K562 (cell line): ENCODE results near the gene CTF1. TPM values are rescaled to one million over a fixed set of nuclear protein-coding genes. Genes with fewer than 3 reads are reported as not detected.

Experiments
- ATAC-seq: fragments of 200-7000 bp; cut with Tn5 transposase; 3 replicates; pipeline ENCODE4 v1.9.1; 2020; ENCODE audit warnings: moderate library complexity
- BruUV-seq: library from RNA; stranded (reverse); fragments of 400-500 nt; replicated peaks from 2 replicates; lab custom pipeline; 2021; lab: Mats Ljungman, UMichigan
- CTCF ChIA-PET: fragments of 300-600 bp; formaldehyde crosslinking; extraction: SDS; loops from one replicate; lab custom pipeline; 2021; ENCODE audit warnings: low intra/inter-chr PET ratio; lab: Yijun Ruan, JAX
- POLR2A ChIA-PET: fragments of 300-600, 350-650 bp; sonication (Branson Sonifier 250); formaldehyde crosslinking; extraction: SDS; loops from one replicate; lab custom pipeline; 2021; ENCODE audit warnings: antibody characterized with exemption, inconsistent platforms; lab: Yijun Ruan, JAX
- DNase-seq, 4 experiments: peaks; one replicate each; pipeline versions ENCODE4 v3.0.0 to v3.0.0-alpha.2; 2011 to 2018; ENCODE audit warnings: low spot score in 3 of 4, mixed read lengths in 3 of 4; ENCODE audit errors: extremely low read depth in 1 of 4
- FAIRE-seq: peaks from 2 replicates; lab custom pipeline; 2011; peaks lifted over from hg19 to GRCh38; lab: Jason Lieb, UNC
- H2AFZ ChIP-seq: 2 replicates; pipeline ENCODE4 v1.6.0; 2011; ENCODE audit warnings: low read depth, low read length, control low read depth, inconsistent platforms
- H3K27ac ChIP-seq: fragments of 200-600 bp; 3 replicates; pipeline ENCODE4 v1.8.0; 2011; ENCODE audit warnings: low read depth, mild to moderate bottlenecking, control low read depth, inconsistent platforms, low read length, moderate library complexity, mixed read lengths; ENCODE audit errors: extremely low read depth
- H3K27me3 ChIP-seq, 2 experiments: fragments of 300-600 bp in 1 of 2; 2 replicates in 1 of 2; 3 replicates in 1 of 2; pipeline versions ENCODE4 v1.6.0 to v1.8.0; 2011; ENCODE audit warnings: inconsistent platforms in 2 of 2, low read length in 2 of 2, mild to moderate bottlenecking in 1 of 2, mixed read lengths in 1 of 2, moderate library complexity in 1 of 2; ENCODE audit not compliant: control insufficient read depth in 2 of 2, insufficient read depth in 2 of 2
- H3K36me3 ChIP-seq: fragments of 300-600 bp; 3 replicates; pipeline ENCODE4 v1.8.0; 2011; ENCODE audit warnings: mild to moderate bottlenecking, low read length, inconsistent platforms; ENCODE audit not compliant: control insufficient read depth, insufficient read depth
- H3K4me1 ChIP-seq, 2 experiments: fragments of 200-600 bp in 1 of 2; replicated peaks in 1 of 2; 2 replicates in 1 of 2; 3 replicates in 1 of 2; pipeline versions ENCODE4 v1.5.1 to v1.8.0; 2011; ENCODE audit warnings: inconsistent platforms in 2 of 2, low read length in 2 of 2, mild to moderate bottlenecking in 1 of 2, mixed read lengths in 1 of 2, moderate library complexity in 1 of 2; ENCODE audit not compliant: control insufficient read depth in 2 of 2, insufficient read depth in 2 of 2
- H3K4me2 ChIP-seq: 2 replicates; pipeline ENCODE4 v1.6.1; 2011; ENCODE audit warnings: low read length, control low read depth, inconsistent platforms, mixed read lengths; ENCODE audit not compliant: insufficient read depth
- H3K4me3 ChIP-seq: fragments of 200-600 bp; sonication (generic), shearing (Covaris generic); 2 replicates; pipeline ENCODE4 v1.5.1; 2016; ENCODE audit warnings: control low read depth, inconsistent platforms
- H3K79me2 ChIP-seq: fragments of 200-600 bp; 3 replicates; pipeline ENCODE4 v1.8.0; 2011; ENCODE audit warnings: low read length, inconsistent platforms; ENCODE audit not compliant: control insufficient read depth, insufficient read depth
- H3K9ac ChIP-seq, 2 experiments: 2 replicates each; pipeline versions ENCODE4 v1.6.0 to v1.6.1; 2011; ENCODE audit warnings: low read depth in 2 of 2, low read length in 2 of 2, control low read depth in 1 of 2, inconsistent platforms in 1 of 2, mild to moderate bottlenecking in 1 of 2, mixed read lengths in 1 of 2; ENCODE audit not compliant: insufficient read depth in 1 of 2
- H3K9me1 ChIP-seq: one replicate; pipeline ENCODE4 v1.6.0; 2011; ENCODE audit warnings: inconsistent platforms, mild to moderate bottlenecking, low read length, moderate library complexity; ENCODE audit not compliant: control insufficient read depth, insufficient read depth
- H3K9me3 ChIP-seq: replicated peaks from 2 replicates; pipeline ENCODE4 v1.5.1; 2011; ENCODE audit warnings: low read depth, low read length, inconsistent platforms; ENCODE audit not compliant: control insufficient read depth, insufficient read depth
- H4K20me1 ChIP-seq: replicated peaks from 2 replicates; pipeline ENCODE4 v1.6.1; 2011; ENCODE audit warnings: low read length, inconsistent platforms, mixed read lengths; ENCODE audit not compliant: control insufficient read depth, insufficient read depth
- ATF2 ChIP-seq: sonication (generic); formaldehyde crosslinking; IDR thresholded peaks from 2 replicates; pipeline ENCODE4 v1.8.1; 2022; ENCODE audit warnings: missing genetic modification reagents
- BRD9 ChIP-seq: fragments of 450-650 bp; IDR thresholded peaks from 2 replicates; pipeline ENCODE4 v1.6.1; 2018; ENCODE audit warnings: low read depth; ENCODE audit not compliant: partially characterized antibody
- ETV5 ChIP-seq: sonication (generic); formaldehyde crosslinking; IDR thresholded peaks from 2 replicates; pipeline ENCODE4 v1.4.0; 2020; ENCODE audit warnings: low read depth, mild to moderate bottlenecking, missing genetic modification reagents
- HCFC1 ChIP-seq: IDR thresholded peaks from 2 replicates; pipeline ENCODE4 v1.6.1; 2012; ENCODE audit warnings: low read depth, low read length, improper control_type of control experiment
- JUN ChIP-seq, 2 experiments: sonication (generic) in 1 of 2; formaldehyde crosslinking in 1 of 2; IDR thresholded peaks; 2 replicates each; pipeline versions ENCODE4 v1.6.1 to v1.8.0; 2012 to 2022; ENCODE audit warnings: borderline replicate concordance in 2 of 2, mild to moderate bottlenecking in 2 of 2, improper control_type of control experiment in 1 of 2, low read depth in 1 of 2, low read length in 1 of 2, missing genetic modification reagents in 1 of 2
- MIER1 ChIP-seq: fragments of 450-650 bp; IDR thresholded peaks from 2 replicates; pipeline ENCODE4 v1.6.1; 2016; ENCODE audit warnings: antibody characterized with exemption, mild to moderate bottlenecking, low read depth
- SAFB ChIP-seq: fragments of 200-400 bp; formaldehyde crosslinking; IDR thresholded peaks from 2 replicates; pipeline ENCODE4 v1.6.1; 2017; ENCODE audit warnings: low read depth, low read length, borderline replicate concordance
- SIN3A ChIP-seq, 2 experiments: fragments of 150-350 bp in 1 of 2; IDR thresholded peaks; 2 replicates each; pipeline ENCODE4 v1.6.1; 2011 to 2016; ENCODE audit warnings: borderline replicate concordance in 2 of 2, low read depth in 2 of 2, low read length in 2 of 2, mild to moderate bottlenecking in 2 of 2, moderate library complexity in 2 of 2; ENCODE audit not compliant: control insufficient read depth in 1 of 2
- ZC3H11A ChIP-seq: IDR thresholded peaks from 2 replicates; pipeline ENCODE4 v1.6.1; 2012; ENCODE audit warnings: low read depth, low read length, improper control_type of control experiment
- ZNF75A ChIP-seq: fragments of 450-650 bp; formaldehyde crosslinking; IDR thresholded peaks from 2 replicates; pipeline ENCODE4 v1.4.0; 2020; ENCODE audit warnings: mild to moderate bottlenecking
- WGBS: fragments of 100-300 bp; shearing (Covaris generic); methylation state at CpG from one replicate; pipeline ENCODE4 v1.1.6; 2016; ENCODE audit warnings: low coverage, mixed read lengths; ENCODE audit not compliant: insufficient coverage; ENCODE audit errors: missing lambda C conversion rate; 5-methylcytosine and 5-hydroxymethylcytosine counted together
- in situ Hi-C: fragments of 300-500 bp; cut with MboI; formaldehyde crosslinking; loops from 4 replicates; pipeline ENCODE4 v1.15.0; 2018; ENCODE audit warnings: inconsistent platforms, mixed read lengths
- intact Hi-C: fragments of 100-400 bp; cut with micrococcal nuclease; formaldehyde crosslinking; loops from 2 replicates; pipeline ENCODE4 v1.14.2; 2022
- polyA plus RNA-seq, 8 experiments: library from polyadenylated mRNA; depleted of rRNA in 4 of 8; stranded (reverse) in 5 of 8; unstranded in 3 of 8; fragments of >200 nt; fragmentation: Nextera tagmentation in 2 of 8; fragmentation: Illumina TruSeq in 1 of 8; extraction: Ambion mirVana in 2 of 8; extraction: Trizol in 1 of 8; gene quantifications; 2 replicates each; pipeline versions ENCODE4 v1.2.1 to v1.2.3, GENCODE V29; 2011 to 2014; ENCODE audit warnings: inconsistent platforms in 1 of 8, missing spikeins in 1 of 8
- total RNA-seq, 7 experiments: library from RNA; depleted of rRNA in 6 of 7; stranded (reverse); fragments of >200 nt in 6 of 7; fragmentation: Illumina TruSeq in 2 of 7; extraction: Trizol in 2 of 7; gene quantifications; 2 replicates each; pipeline versions ENCODE4 v1.2.1 to v1.2.3, GENCODE V29; 2011 to 2021; ENCODE audit warnings: low replicate concordance in 1 of 7
- TF ChIP-seq, protein P1 (sequence below): sonication (generic); formaldehyde crosslinking; IDR thresholded peaks from 2 replicates; pipeline ENCODE4 v1.8.0; 2022; ENCODE audit warnings: missing genetic modification reagents, mild to moderate bottlenecking, borderline replicate concordance
- TF ChIP-seq, protein P2 (sequence below): fragments of 250-450 bp; sonication (Bioruptor Pico); IDR thresholded peaks from 2 replicates; pipeline ENCODE4 v1.8.0; 2022; ENCODE audit warnings: inconsistent platforms
- TF ChIP-seq, protein P3 (sequence below): fragments of 200-400 bp; formaldehyde crosslinking; IDR thresholded peaks from 2 replicates; pipeline ENCODE4 v1.6.1; 2017; ENCODE audit warnings: mild to moderate bottlenecking, low read depth, low read length, moderate library complexity

Gene CTF1
- total and polyA plus RNA-seq, 9 of the 15 experiments (the other 6 are each of a cell fraction or from before 2014, with no cell fraction given), result 0.24 to 2.5 (median 0.44) TPM

GRCh38 chr16:30893744-30894539 lies 2.5 kb upstream of the CTF1 start, which contains the start of gene BCL7C:
Gene BCL7C, minus strand, starts transcription at chr16:30894077. Its CDS starts 133 bp downstream, at chr16:30893944.
- Histone ChIP-seq H3K27me3 (no peaks in the 10 kb centered on the region), H3K9me1 (no peaks in the 10 kb centered on the region), H2AFZ (peak within 1 kb of the TSS; percentile 90), H3K9me3 (no peaks in the 10 kb centered on the region), H3K4me2 (peak within 1 kb of the TSS; percentile 91), H3K4me3 (peak within 1 kb of the TSS; percentile 67), H3K79me2 (peaks cover 22% of the 10 kb centered on the region), H3K36me3 (peaks cover 31% of the 10 kb centered on the region; the same call in 2 of the 3 replicates), H3K9ac (peak within 1 kb of the TSS; percentile 90 to 100), H4K20me1 (no peaks in the 10 kb centered on the region), H3K27ac (peak within 1 kb of the TSS; percentile 90), H3K4me1 (peaks cover 35 to 47% of the 10 kb centered on the region in 2 experiments)
- intact Hi-C loops (loop anchor here (1.0 to 2.0 kb wide), 3 partner anchors 19 to 49 kb away; no protein-coding TSS in a partner anchor), in situ Hi-C loops (no loop called here)
- FAIRE-seq (no peak), DNase-seq (peak; percentile 91 to 95 (median 92)), ATAC-seq (peak; percentile 86)
- CTCF ChIA-PET, result interaction anchor here (1.5 kb wide), 1 partner anchor 49 kb away, joined by 7 read pairs; no protein-coding TSS in a partner anchor
- BruUV-seq, result no TSS peak
- under 1% methylated on average over 31 of the region's 97 CpGs for WGBS
- POLR2A ChIA-PET, result interaction anchor here (1.2 kb wide), 1 partner anchor 11 kb away, joined by 3 read pairs; no protein-coding TSS in a partner anchor
- TF ChIP-seq SIN3A (IDR thresholded peaks at IDR 0.05; ENCODE audit: borderline replicate concordance in 2 of 2, control insufficient read depth in 1 of 2, low read depth in 2 of 2, low read length in 2 of 2) (peak; percentile 57 to 67; a peak in 1 of 4 replicates), ZNF75A (CRISPR knock-in tag) (no peak), ETV5 (peak; percentile 91), JUN (IDR thresholded peaks at IDR 0.05; ENCODE audit: borderline replicate concordance, low read depth, low read length) (peak; percentile 57; the same call in 1 of the 2 replicates), JUN (CRISPR knock-in tag; IDR thresholded peaks at IDR 0.05; ENCODE audit: borderline replicate concordance) (peak; percentile 93), MIER1 (no peak), ATF2 (peak; percentile 63; the same call in 1 of the 2 replicates), BRD9 (no peak), SAFB (peak; percentile 92), ZC3H11A (no peak), HCFC1 (peak; percentile 50)
- TF ChIP-seq, protein P1, sequence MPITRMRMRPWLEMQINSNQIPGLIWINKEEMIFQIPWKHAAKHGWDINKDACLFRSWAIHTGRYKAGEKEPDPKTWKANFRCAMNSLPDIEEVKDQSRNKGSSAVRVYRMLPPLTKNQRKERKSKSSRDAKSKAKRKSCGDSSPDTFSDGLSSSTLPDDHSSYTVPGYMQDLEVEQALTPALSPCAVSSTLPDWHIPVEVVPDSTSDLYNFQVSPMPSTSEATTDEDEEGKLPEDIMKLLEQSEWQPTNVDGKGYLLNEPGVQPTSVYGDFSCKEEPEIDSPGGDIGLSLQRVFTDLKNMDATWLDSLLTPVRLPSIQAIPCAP (CRISPR knock-in tag), result peak; percentile 93
- TF ChIP-seq, protein P2, sequence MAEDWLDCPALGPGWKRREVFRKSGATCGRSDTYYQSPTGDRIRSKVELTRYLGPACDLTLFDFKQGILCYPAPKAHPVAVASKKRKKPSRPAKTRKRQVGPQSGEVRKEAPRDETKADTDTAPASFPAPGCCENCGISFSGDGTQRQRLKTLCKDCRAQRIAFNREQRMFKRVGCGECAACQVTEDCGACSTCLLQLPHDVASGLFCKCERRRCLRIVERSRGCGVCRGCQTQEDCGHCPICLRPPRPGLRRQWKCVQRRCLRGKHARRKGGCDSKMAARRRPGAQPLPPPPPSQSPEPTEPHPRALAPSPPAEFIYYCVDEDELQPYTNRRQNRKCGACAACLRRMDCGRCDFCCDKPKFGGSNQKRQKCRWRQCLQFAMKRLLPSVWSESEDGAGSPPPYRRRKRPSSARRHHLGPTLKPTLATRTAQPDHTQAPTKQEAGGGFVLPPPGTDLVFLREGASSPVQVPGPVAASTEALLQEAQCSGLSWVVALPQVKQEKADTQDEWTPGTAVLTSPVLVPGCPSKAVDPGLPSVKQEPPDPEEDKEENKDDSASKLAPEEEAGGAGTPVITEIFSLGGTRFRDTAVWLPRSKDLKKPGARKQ (CRISPR knock-in tag), result no peak
- TF ChIP-seq, protein P3, sequence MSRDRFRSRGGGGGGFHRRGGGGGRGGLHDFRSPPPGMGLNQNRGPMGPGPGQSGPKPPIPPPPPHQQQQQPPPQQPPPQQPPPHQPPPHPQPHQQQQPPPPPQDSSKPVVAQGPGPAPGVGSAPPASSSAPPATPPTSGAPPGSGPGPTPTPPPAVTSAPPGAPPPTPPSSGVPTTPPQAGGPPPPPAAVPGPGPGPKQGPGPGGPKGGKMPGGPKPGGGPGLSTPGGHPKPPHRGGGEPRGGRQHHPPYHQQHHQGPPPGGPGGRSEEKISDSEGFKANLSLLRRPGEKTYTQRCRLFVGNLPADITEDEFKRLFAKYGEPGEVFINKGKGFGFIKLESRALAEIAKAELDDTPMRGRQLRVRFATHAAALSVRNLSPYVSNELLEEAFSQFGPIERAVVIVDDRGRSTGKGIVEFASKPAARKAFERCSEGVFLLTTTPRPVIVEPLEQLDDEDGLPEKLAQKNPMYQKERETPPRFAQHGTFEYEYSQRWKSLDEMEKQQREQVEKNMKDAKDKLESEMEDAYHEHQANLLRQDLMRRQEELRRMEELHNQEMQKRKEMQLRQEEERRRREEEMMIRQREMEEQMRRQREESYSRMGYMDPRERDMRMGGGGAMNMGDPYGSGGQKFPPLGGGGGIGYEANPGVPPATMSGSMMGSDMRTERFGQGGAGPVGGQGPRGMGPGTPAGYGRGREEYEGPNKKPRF, result no peak
